HG02885 (cell line): ENCODE measurements around the gene PLA2G2C.

Source experiments
- ATAC-seq: cut with Tn5 transposase; IDR thresholded peaks from one replicate; pipeline ENCODE4 v1.9.1; 2021; ENCODE audit warnings: mild to moderate bottlenecking; ENCODE audit not compliant: unreplicated experiment, poor library complexity

PLA2G2C gene

DNA sequence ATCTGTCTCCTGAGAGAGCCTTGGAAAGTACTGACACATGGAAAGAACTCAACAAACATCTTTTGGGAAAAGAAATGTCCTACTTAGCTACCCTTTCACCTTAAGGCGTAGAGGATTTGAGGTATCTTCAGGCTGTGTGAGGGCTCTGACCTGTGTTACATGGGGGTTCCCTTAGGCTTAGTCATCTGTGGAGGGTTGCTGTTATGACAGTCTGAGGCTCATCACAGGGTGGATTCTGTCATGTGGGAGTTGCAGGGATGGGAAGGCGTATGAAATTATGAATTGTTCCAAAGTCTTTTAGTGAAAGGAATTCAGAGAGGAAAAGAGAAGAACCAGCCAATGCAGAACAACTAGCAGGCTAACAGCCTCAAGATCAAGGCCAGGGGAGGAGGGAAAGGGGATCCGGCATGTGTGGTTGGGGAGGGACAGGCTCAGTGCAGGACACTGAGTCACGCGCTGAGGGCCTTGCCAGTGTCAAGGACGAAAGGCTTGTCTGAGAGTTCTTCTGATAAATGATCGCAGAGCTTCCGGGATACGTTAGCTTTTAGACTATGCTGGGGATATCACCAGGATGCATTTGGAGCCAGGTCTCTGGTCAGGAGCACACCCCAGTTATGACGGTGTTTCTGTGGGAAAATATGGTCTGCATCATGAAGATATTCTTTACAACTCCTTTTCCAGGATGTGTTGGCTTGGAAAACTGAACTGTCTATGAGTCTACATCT lies 24.6 kb upstream of the PLA2G2C start:
- ATAC-seq, result no peak

DNA sequence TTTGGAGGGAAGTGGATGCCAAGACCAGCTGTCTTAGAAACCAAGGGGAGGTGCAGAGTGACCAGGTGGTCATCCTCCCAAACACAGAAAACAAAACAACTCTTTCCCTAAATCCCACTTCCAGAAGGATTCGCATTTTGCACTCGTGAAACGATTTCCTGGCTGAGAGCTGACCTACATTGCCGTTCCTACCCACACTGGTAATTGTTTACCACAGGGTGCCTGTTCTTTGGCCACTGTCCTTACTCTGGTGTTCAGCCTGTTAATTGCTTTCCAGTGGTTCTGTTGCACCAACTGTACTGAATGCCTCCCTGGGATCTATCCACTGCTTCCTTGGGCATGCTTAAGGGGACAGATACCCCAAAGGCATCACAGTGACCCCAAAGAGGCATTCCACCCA lies 23.2 kb upstream of the PLA2G2C start:
- ATAC-seq, result no peak

DNA sequence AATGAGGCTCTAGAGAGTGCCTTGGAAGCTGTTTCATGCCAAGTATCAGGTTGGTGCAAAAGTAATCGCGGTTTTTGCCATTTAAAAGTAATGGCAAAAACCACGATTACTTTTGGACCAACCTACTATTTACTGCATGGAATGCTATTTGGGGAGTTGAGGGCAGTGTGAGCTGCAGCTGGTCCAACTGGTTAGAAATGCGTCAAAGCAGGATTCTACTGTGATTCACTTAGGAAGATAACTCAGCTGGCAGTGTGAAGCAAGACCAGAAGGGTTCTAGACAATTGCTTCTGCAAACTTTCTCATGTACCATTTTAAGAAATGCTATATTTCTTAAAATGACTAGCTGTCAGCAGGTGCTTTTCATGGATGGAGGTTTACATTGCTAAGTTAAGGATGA lies 21.2 kb upstream of the PLA2G2C start:
- no peak for ATAC-seq

DNA sequence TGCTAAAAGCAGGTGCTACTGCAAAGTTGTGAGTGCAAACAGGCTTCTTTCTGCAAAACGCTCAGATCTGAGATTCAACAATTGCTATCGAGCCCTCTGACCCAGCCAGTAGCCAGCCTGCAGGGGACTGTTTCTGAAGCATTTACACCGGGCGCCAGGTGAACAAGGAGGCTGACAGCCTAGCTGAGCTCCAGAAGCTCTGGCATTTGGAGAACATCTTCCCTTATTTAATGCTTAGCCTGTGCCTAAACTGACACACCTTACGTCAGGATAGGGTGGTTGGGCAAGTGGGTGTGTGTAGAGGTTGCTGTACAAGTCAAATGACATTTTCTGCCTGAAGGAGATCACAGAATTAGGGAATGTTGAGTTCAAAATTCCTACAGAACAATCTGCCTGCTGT lies 15.8 kb upstream of the PLA2G2C start:
- ATAC-seq, result no peak

DNA sequence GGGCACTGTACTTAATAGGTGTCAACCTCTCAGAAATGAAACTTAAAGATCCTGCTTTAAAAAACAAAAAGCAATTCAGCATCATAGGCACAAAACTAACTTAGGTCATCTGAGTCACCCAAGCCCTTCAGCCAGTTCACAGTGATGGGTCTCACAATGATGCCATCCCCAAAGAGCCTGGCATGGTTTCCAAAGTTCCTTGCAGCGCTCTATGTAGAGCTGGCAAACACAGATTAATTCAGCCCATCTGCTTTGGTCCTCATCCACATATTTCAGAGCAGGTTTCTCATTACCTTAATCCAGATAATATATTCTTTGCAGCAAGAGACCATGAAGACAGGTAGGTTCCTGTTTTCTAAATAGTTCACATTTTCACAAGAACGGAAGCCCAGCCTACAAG lies 14.6 kb upstream of the PLA2G2C start:
- no peak for ATAC-seq

DNA sequence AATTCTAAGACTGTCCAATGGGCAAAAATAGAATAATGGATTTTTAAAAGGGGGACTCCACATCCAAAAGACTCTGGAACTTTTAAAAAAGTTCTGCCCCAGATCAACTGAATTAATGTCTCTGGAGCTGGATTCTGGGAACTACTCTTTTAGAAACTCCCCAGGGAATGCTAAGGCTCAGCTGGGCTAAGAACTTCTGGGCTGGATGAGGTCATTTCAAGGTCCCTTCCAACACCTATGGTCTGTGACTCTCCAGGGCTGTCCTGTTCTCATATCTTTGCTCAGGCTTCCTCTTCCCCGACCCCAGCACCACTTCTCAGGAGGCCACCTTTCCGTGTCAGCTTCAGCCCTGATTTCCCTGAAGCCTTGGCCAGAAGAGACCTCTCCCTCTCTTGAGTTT lies 13.5 kb upstream of the PLA2G2C start:
- no peak for ATAC-seq

DNA sequence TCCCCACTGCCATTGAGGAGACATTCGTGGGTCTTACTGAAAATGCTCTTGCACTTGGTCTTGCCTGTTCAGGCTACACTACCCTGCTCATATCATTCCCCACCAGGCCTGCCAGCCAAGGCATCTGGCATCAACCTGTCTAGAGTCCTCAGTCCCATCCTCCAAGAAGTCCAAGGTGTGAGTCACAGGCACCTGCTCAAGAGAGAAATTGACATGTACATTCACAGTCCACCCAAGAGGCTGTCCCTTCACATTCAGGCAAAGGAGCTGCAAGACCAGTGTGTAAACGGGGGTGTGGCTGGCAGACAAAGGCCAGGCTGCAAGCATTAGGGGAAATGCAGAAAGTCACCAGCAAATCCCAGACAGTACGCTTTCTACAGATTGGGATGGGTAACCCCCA lies 13.1 kb upstream of the PLA2G2C start:
- no peak for ATAC-seq

DNA sequence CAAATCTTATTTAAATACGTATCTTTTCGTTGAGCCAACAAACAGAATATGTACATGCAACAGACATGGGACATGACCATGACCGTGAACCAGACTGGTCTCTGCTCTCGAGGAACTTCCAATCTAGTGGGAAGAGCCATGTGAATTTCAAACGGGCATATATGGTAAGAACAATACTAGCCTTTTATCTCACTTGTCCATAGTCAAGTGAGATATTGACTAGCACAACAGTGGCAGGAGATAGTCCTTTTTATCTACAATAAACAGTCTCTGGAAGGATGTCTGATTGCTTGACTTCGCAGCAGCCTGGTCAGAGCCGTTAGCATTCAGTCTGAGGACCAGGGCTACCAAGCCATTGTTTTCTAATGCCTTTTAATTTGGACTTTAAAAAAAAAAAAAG lies 12.6 kb upstream of the PLA2G2C start:
- no peak for ATAC-seq

DNA sequence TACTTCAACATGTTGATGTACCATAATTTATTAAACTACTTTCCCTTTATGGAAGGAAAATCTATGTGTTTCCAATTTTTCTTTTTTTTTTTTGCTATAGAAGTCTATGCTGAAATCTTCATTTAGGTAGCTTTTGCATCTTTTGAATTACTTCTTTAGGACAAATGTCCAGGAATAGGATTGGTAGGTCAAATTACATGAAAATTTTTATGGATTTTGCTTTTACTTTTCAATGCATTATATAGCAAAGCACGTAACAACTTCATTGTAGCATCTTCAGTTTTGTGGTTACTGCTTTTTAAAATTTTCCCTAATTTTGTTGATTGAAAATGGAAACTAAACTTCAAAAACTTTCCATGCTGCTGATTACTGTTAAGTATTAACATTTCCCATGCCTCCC lies 12.0 kb upstream of the PLA2G2C start:
- ATAC-seq, result no peak

DNA sequence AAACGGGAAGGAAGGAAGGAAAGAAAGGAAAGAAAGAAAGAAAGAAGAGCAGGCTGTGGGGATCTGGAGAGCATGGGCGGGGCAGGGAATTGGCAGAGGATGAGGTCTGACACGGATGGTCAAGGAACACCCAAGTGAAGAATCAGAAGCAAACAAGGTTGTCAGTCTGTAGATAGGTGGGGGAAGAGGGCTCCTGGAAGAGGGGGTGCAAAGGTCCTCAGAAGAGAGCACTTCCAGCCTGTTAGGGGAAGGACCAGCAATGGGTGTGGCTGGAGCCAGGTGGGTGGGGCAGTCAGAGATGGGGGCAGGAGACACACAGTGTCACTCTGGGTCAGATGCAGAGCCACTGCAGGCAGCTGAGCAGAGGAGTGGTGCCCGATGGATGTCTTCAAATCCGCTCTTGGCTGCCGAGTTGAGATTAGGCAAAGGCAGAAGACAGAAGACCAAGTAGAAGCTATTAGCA lies 11.0 kb upstream of the PLA2G2C start:
- no peak for ATAC-seq

DNA sequence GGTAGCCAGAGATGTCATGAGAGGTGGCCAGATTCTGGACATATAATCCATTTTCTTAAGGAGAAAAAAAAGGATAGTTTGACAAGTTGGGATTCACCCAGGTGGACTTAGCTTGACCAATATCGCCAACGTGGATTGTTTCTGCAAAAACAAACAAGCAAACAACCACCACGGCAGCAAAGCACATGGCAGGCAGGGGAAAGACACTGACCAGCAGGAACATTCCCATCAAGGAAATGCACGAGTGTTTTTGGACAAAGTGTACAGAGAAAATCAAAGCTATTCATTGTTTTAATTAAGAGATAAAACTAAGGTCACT lies 9.1 kb upstream of the PLA2G2C start:
- no peak for ATAC-seq

DNA sequence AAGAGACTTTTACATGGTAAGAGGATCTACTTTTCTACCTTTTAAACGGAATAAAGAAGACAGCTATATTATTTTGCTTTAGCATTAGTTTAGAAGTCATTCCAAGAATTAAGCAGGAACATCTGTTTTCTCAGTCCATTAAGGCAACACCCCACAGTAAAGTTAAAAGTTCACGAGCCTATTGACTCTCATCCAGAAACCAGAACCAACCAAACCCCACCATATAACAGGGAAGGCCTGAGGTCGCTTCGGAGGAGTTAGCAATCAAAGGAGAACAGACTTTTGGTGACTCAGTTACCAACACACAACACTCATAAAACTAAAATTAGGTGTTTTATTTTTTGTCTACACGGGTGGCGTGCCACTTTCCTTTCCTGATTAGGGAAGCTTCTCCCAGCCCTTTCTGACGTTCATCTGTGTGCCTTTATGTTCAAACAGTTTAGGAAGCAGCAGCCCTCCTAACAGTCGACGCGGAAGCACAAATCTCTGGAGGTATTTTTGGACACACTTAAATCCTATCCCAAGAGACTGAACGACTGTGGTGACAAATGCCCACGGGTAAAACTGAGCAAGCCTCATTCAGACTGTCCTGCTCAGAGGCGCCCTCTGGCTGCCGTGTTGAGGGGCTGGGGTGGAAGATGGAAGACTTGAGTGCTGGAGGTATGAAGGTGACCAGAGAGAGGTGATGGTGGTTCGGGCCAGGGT lies 8.6 kb upstream of the PLA2G2C start:
- ATAC-seq, result no peak

DNA sequence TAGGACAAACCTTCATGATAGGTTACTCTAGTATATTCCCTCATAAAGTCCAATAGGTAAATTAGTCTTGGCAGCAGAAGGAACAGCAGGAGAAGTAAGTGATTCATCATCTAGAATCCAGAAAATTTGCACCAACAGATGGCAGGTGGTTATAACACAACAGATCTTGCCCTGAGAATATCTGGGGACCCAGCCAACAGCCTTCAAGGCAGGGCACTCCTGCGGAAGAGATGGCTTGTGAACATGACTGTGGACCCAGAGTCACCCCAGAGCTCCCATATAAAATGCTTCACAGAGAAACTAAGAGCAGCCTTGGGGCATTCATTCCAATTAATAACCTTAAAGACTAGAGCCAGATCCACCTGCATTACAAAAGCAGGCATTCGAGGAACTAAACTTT lies 7.9 kb upstream of the PLA2G2C start:
- no peak for ATAC-seq

DNA sequence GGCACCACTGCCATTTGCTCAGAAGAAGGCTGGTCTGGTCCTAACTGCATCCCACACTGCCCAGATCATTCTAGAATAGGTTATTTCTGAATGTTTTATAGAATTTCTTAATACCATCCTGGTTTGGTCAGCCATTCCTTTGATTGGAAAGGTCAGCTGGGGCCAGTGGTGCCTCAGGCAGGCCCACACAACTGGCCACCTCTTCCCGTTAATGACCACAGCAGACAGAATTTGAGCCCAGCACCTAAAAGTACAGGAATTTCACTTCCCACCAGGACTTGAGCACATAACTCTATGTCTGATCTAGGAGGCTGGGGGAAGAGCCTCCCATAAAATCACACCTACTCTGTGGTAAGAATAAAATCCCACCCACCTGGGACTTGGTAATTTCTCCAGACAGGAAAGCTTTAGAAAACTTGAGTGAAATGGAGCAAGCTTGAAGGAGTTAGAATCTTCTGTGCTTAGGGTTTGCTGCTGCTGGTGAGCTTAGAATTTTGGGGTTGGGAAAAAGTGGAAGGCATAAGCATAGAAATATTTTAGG lies 6.6 kb upstream of the PLA2G2C start:
- no peak for ATAC-seq

DNA sequence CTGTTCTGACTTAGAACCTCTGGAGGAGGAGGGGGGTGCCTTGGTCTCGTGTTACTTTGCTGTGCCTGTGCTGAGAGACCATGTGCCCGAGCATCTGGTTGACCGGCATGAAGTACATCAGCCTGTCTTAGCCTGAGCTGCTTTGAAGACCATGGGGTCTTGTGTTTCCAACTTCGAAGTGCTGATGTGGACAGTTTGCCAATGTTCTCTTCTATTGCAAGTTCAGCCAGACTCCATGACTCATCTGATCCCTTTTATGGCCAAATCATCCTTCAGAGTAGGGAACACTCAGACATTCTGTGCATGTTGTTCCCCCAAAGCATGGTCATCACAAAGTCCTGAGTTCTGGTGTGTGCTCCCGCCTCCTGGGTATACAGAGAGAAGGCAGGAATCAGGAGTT lies 6.0 kb upstream of the PLA2G2C start:
- ATAC-seq, result no peak

DNA sequence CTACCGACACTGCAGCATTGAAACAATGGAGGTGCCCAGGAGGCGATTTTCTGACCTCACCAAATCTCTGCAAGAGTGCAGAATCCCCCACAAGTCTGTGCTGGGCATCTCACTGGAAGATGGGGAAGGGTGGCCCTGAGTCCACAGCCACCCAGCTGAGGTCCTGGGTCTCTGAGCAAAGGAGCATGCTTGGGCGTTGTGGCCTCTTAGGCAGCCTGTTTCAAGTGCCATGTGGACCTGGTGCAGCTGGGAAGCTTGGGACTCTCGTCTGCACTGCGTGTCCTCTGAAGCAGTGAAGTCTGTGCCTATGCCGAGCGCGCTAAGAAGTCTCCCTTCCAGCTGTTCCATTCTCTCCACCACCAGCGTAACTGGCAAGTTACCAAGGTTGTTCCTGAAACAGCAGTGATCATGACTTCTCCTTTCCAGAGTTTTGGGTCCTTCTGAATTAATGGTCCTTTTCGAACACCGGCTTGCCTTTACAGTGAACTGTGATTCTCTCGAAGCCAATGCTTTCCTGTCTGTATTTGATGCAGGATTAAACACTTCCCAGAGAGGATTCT lies 5.0 kb upstream of the PLA2G2C start:
- no peak for ATAC-seq

DNA sequence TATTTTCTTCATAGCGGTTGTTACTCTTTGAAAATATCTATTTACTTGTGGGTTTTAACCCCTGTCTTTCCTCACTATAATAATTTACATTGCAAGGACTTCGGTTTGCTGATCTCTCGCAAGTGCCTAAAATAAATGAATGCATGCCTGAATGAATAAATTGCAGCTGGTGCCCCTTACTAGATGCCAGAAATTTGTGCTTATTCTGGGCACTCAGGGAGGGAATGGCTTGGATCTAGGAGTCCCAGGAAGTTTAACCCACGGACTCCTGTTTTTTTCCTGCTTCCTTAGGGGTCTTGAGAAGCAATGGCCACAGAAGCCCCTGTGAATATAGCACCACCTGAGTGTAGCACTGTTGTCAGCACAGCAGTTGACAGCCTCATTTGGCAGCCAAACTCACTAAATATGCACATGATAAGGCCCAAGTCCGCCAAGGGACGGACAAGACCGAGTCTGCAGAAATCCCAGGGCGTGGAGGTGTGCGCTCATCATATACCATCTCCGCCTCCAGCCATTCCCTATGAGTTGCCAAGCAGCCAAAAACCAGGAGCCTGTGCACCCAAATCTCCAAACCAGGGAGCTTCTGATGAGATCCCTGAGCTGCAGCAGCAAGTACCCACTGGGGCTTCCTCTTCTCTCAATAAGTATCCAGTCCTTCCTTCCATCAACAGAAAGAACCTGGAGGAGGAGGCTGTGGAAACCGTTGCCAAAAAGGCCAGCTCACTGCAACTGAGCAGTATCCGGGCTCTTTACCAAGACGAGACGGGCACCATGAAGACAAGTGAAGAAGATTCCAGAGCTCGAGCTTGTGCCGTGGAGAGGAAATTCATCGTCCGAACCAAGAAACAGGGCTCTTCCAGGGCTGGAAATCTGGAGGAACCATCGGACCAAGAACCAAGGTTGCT lies 4.2 kb upstream of the PLA2G2C start:
- no peak for ATAC-seq

DNA sequence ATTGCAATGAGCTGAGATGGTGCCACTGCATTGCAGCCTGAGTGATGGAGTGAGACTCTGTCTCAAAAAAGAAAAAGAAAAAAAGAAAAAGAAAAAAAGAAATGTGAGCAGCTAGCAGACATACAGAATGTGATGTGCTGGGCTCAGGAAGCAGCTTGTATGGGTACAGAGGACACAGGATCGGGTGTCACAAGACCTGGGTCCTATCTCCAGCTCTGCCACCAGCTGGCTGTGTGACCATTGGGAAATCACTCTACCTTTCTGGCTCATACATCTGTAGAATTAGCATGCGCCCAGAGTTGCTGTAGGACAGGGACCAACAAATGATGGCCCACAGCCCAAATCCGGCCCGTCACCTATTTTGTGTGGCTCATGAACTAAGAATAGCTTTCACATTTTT lies 3.3 kb upstream of the PLA2G2C start:
- ATAC-seq, result no peak

DNA sequence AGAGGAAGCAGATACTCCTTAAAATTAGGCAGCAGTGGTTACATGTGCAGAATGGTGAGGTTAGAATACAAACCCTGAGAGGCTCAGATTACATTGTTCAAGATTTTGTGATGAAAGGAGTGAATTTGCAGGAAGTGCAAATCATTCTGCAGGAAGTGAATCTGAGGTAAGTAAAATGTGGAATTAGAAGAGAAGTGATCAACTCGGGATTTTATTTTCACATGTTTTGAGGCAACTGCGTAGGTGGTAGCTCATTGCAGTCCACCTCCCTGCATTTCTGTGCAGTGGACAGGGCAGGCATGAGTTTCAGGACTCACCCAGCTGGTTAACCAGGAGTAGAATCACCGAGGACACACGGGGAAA lies 2.1 kb upstream of the PLA2G2C start:
- ATAC-seq, result no peak

DNA sequence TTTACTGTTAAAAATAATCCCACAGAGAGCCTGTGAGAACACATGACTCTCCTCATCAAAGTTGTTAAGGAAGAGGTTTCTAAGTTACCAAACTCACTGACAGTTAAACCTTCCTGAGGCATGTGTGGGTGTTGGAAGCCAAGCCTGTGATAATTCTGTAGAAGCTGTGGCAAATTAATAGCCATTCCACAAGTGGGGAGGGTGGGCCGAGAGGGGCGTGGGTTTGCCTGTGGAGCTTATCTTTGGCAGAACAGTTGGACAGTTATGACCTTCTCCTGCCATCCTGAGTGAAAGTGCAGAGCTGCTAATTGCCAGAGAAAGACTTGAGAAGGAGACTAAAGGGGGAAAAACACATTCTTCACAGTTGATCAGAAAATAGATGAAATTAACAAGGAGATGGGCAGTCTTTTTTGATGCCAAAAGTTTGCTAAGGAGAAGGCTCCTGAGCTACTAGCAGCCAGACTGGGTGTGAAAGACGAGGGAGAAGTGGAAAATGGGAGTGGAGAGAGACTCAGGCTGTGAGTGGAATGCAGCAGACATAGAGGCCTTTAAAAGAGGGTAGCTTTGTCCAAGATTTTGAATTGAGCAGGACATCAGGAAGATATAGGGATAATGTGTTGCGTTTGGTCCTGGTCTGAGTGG lies 1.6 kb upstream of the PLA2G2C start:
- ATAC-seq, result no peak
